Caco-2 (cell line): ENCODE results near the gene SLC1A7. TPM values are rescaled to one million over a fixed set of nuclear protein-coding genes. Genes with fewer than 3 reads are reported as not detected.

Experiments
- BruUV-seq: library from RNA; stranded (reverse); fragments of 400-500 nt; replicated peaks from 2 replicates; lab custom pipeline; 2021; lab: Mats Ljungman, UMichigan
- CTCF ChIA-PET: fragments of 300-600 bp; sonication (Branson Sonifier 250); formaldehyde crosslinking; loops from one replicate; lab custom pipeline; 2022; ENCODE audit warnings: antibody characterized with exemption; lab: Charles Lee
- POLR2A ChIA-PET: fragments of 300-600 bp; sonication (Branson Sonifier 250); formaldehyde crosslinking; loops from one replicate; lab custom pipeline; 2022; ENCODE audit warnings: antibody characterized with exemption; lab: Charles Lee
- DNase-seq, 2 experiments: peaks; one replicate each; pipeline versions ENCODE4 v3.0.0 to v3.0.0-alpha.2; 2020 to 2022
- H3K27me3 ChIP-seq: replicated peaks from 2 replicates; pipeline ENCODE4 v1.6.0; 2011; ENCODE audit warnings: low read length; ENCODE audit not compliant: control insufficient read depth, insufficient read depth
- H3K36me3 ChIP-seq: 2 replicates; pipeline ENCODE4 v1.5.1; 2011; ENCODE audit warnings: low read length; ENCODE audit not compliant: control insufficient read depth, insufficient read depth
- H3K4me1 ChIP-seq: fragments of 250-450 bp; sonication (Bioruptor Pico); 2 replicates; pipeline ENCODE4 v1.5.1; 2020; ENCODE audit warnings: mild to moderate bottlenecking
- H3K4me3 ChIP-seq: 2 replicates; pipeline ENCODE4 v1.5.1; 2011; ENCODE audit warnings: low read depth, mild to moderate bottlenecking, control low read depth, low read length
- H3K9me3 ChIP-seq: fragments of 250-450 bp; sonication (Bioruptor Pico); 2 replicates; pipeline ENCODE4 v1.5.1; 2020; ENCODE audit warnings: mild to moderate bottlenecking, moderate library complexity
- H3K27ac Mint-ChIP-seq: one replicate; pipeline ENCODE4 v1.8.0; 2022; ENCODE audit warnings: mixed read lengths; ENCODE audit not compliant: unreplicated experiment
- H3K27me3 Mint-ChIP-seq: one replicate; pipeline ENCODE4 v1.8.0; 2022; ENCODE audit warnings: mixed read lengths; ENCODE audit not compliant: insufficient read depth, unreplicated experiment
- H3K36me3 Mint-ChIP-seq: one replicate; pipeline ENCODE4 v1.8.0; 2022; ENCODE audit warnings: mild to moderate bottlenecking, mixed read lengths; ENCODE audit not compliant: insufficient read depth, unreplicated experiment
- H3K4me1 Mint-ChIP-seq: one replicate; pipeline ENCODE4 v1.8.0; 2022; ENCODE audit warnings: low read depth, mixed read lengths; ENCODE audit not compliant: unreplicated experiment
- H3K4me3 Mint-ChIP-seq: one replicate; pipeline ENCODE4 v1.8.0; 2022; ENCODE audit warnings: mild to moderate bottlenecking, moderate library complexity, mixed read lengths; ENCODE audit not compliant: unreplicated experiment
- H3K9me3 Mint-ChIP-seq: one replicate; pipeline ENCODE4 v1.8.0; 2022; ENCODE audit warnings: mixed read lengths; ENCODE audit not compliant: unreplicated experiment
- CTCF ChIP-seq, 2 experiments: fragments of 200-600 bp in 1 of 2; IDR thresholded peaks; 1 replicate in 1 of 2; 2 replicates in 1 of 2; pipeline versions ENCODE4 v1.5.1 to v1.8.0; 2011 to 2022; ENCODE audit warnings: antibody characterized with exemption in 1 of 2, control low read depth in 1 of 2, inconsistent platforms in 1 of 2, low read depth in 1 of 2, low read length in 1 of 2, mild to moderate bottlenecking in 1 of 2, moderate library complexity in 1 of 2; ENCODE audit not compliant: insufficient read depth in 1 of 2, severe bottlenecking in 1 of 2, unreplicated experiment in 1 of 2
- intact Hi-C: fragments of 100-400 bp; cut with micrococcal nuclease; formaldehyde crosslinking; loops from one replicate; pipeline ENCODE4 v1.10.0; 2022; ENCODE audit not compliant: unreplicated experiment
- total RNA-seq: library from RNA; stranded (reverse); gene quantifications from 2 replicates; pipeline ENCODE4 v1.2.3, GENCODE V29; 2022

Gene SLC1A7
- total RNA-seq, 1 experiment from 2014 or later: not detected

- Histone ChIP-seq H3K27me3 (no peaks in the 10 kb centered on the region), H3K4me3 (no peak overlapping the region), H3K4me1 (no peaks in the 10 kb centered on the region), H3K36me3 (no peaks in the 10 kb centered on the region), H3K9me3 (no peaks in the 10 kb centered on the region)
- Mint-ChIP-seq H3K36me3 (no peaks in the 10 kb centered on the region), H3K4me3 (no peak overlapping the region), H3K9me3 (no peaks in the 10 kb centered on the region), H3K27me3 (peaks cover 3% of the 10 kb centered on the region), H3K4me1 (no peaks in the 10 kb centered on the region), H3K27ac (no peak overlapping the region)
- no peak for TF ChIP-seq CTCF (IDR thresholded peaks at IDR 0.05; ENCODE audit: insufficient read depth in 1 of 2, low read depth in 1 of 2, low read length in 1 of 2, severe bottlenecking in 1 of 2, unreplicated experiment in 1 of 2)
- intact Hi-C loops: no loop called here
- CTCF ChIA-PET: interaction anchor here (0.6 kb wide), 1 partner anchor 897 kb away, joined by 3 read pairs; no protein-coding TSS in a partner anchor
- no peak for DNase-seq
- BruUV-seq: no TSS peak
- POLR2A ChIA-PET: interaction anchor here (0.7 kb wide), 1 partner anchor 34 kb away, joined by 3 read pairs; no protein-coding TSS in a partner anchor
Measured at GRCh38 chr1:53057127-53057526, 85.3 kb downstream of the SLC1A7 start.

GRCh38 chr1:53051676-53052075, 90.8 kb downstream of the SLC1A7 start:
- Mint-ChIP-seq H3K27ac (no peak overlapping the region), H3K9me3 (no peaks in the 10 kb centered on the region), H3K36me3 (no peaks in the 10 kb centered on the region), H3K4me3 (no peak overlapping the region), H3K27me3 (no peaks in the 10 kb centered on the region), H3K4me1 (no peaks in the 10 kb centered on the region)
- POLR2A ChIA-PET: no interaction called here
- H3K9me3 ChIP-seq: no peaks in the 10 kb centered on the region
- CTCF ChIA-PET: no interaction called here
- BruUV-seq: no TSS peak
- H3K4me1 ChIP-seq: no peaks in the 10 kb centered on the region
- no peaks in the 10 kb centered on the region for H3K27me3 ChIP-seq
- no peak for DNase-seq
- H3K36me3 ChIP-seq: no peaks in the 10 kb centered on the region
- H3K4me3 ChIP-seq: no peak overlapping the region
- no peak for TF ChIP-seq CTCF (IDR thresholded peaks at IDR 0.05; ENCODE audit: insufficient read depth in 1 of 2, low read depth in 1 of 2, low read length in 1 of 2, severe bottlenecking in 1 of 2, unreplicated experiment in 1 of 2)
- intact Hi-C loops: no loop called here

- H3K4me1 ChIP-seq: no peaks in the 10 kb centered on the region
- H3K9me3 ChIP-seq: no peaks in the 10 kb centered on the region
- Mint-ChIP-seq H3K27ac (no peak overlapping the region), H3K4me1 (no peaks in the 10 kb centered on the region), H3K4me3 (no peak overlapping the region), H3K27me3 (no peaks in the 10 kb centered on the region), H3K9me3 (no peaks in the 10 kb centered on the region), H3K36me3 (no peaks in the 10 kb centered on the region)
- BruUV-seq: no TSS peak
- no peak for TF ChIP-seq CTCF (IDR thresholded peaks at IDR 0.05; ENCODE audit: insufficient read depth in 1 of 2, low read depth in 1 of 2, low read length in 1 of 2, severe bottlenecking in 1 of 2, unreplicated experiment in 1 of 2)
- no peak overlapping the region for H3K4me3 ChIP-seq
- H3K36me3 ChIP-seq: no peaks in the 10 kb centered on the region
- ChIA-PET CTCF (no interaction called here), POLR2A (no interaction called here)
- no peak for DNase-seq
- intact Hi-C loops: no loop called here
- no peaks in the 10 kb centered on the region for H3K27me3 ChIP-seq
Measured at GRCh38 chr1:53050310-53050709, 92.1 kb downstream of the SLC1A7 start.
